ENCODE data around the gene ZNF181. TPM values are rescaled to one million over a fixed set of nuclear protein-coding genes. Genes with fewer than 3 reads are reported as not detected.
A peak's percentile ranks its signal among the peaks of the same experiment; 100 is the strongest.

Gene ZNF181
- total RNA-seq, 1 experiment from 2014 or later: 13.1 TPM

- in situ Hi-C loops (cut with HindIII; ENCODE audit: low sequenced_read_pairs): no loop called here
- DNase-seq (ENCODE audit: low spot score): no peak
These were observed 11.1 kb downstream of the ZNF181 start for GRCh38 chr19:34744896-34745690.

GRCh38 chr19:34757441-34757840, 23.4 kb downstream of the ZNF181 start:
- no peak for DNase-seq (ENCODE audit: low spot score)
- in situ Hi-C loops (cut with HindIII; ENCODE audit: low sequenced_read_pairs): no loop called here

GRCh38 chr19:34759218-34759917, 25.3 kb downstream of the ZNF181 start:
- in situ Hi-C loops (cut with HindIII; ENCODE audit: low sequenced_read_pairs): no loop called here
- DNase-seq (ENCODE audit: low spot score): no peak

- in situ Hi-C loops (cut with HindIII; ENCODE audit: low sequenced_read_pairs): no loop called here
These were observed 32.3 kb downstream of the ZNF181 start for GRCh38 chr19:34766386-34766785.

GRCh38 chr19:34767951-34768350, 33.9 kb downstream of the ZNF181 start:
- in situ Hi-C loops (cut with HindIII; ENCODE audit: low sequenced_read_pairs): no loop called here
- no peak for DNase-seq (ENCODE audit: low spot score)

More at GRCh38 chr19:34766386-34766785, 32.3 kb downstream of the ZNF181 start:
- no peak for DNase-seq (ENCODE audit: low spot score)

GRCh38 chr19:34772697-34773554, 38.9 kb downstream of the ZNF181 start, which contains the start of gene ZNF599:
Gene ZNF599 (minus strand): TSS chr19:34773215. CDS start chr19:34772841, 374 bp downstream.
- DNase-seq (ENCODE audit: low spot score): peak; percentile 95
- in situ Hi-C loops (cut with HindIII; ENCODE audit: low sequenced_read_pairs): no loop called here

GRCh38 chr19:34773555-34773864, 39.5 kb downstream of the ZNF181 start:
- in situ Hi-C loops (cut with HindIII; ENCODE audit: low sequenced_read_pairs): no loop called here
- DNase-seq (ENCODE audit: low spot score): no peak

- in situ Hi-C loops (cut with HindIII; ENCODE audit: low sequenced_read_pairs): no loop called here
- DNase-seq (ENCODE audit: low spot score): no peak
These were observed 40.8 kb downstream of the ZNF181 start for GRCh38 chr19:34774857-34775256.

GRCh38 chr19:34778342-34778741, 44.3 kb downstream of the ZNF181 start:
- DNase-seq (ENCODE audit: low spot score): no peak
- in situ Hi-C loops (cut with HindIII; ENCODE audit: low sequenced_read_pairs): no loop called here

GRCh38 chr19:34779652-34780051, 45.6 kb downstream of the ZNF181 start:
- in situ Hi-C loops (cut with HindIII; ENCODE audit: low sequenced_read_pairs): no loop called here
- no peak for DNase-seq (ENCODE audit: low spot score)

- in situ Hi-C loops (cut with HindIII; ENCODE audit: low sequenced_read_pairs): no loop called here
- no peak for DNase-seq (ENCODE audit: low spot score)
These were observed 52.2 kb downstream of the ZNF181 start for GRCh38 chr19:34786236-34786635.

GRCh38 chr19:34787059-34787824, 53.2 kb downstream of the ZNF181 start:
- in situ Hi-C loops (cut with HindIII; ENCODE audit: low sequenced_read_pairs): no loop called here
- no peak for DNase-seq (ENCODE audit: low spot score)

GRCh38 chr19:34788074-34788473, 54.0 kb downstream of the ZNF181 start:
- no peak for DNase-seq (ENCODE audit: low spot score)
- in situ Hi-C loops (cut with HindIII; ENCODE audit: low sequenced_read_pairs): no loop called here

GRCh38 chr19:34793565-34793964, 59.5 kb downstream of the ZNF181 start:
- in situ Hi-C loops (cut with HindIII; ENCODE audit: low sequenced_read_pairs): no loop called here
- DNase-seq (ENCODE audit: low spot score): no peak

GRCh38 chr19:34794066-34794960, 60.3 kb downstream of the ZNF181 start:
- in situ Hi-C loops (cut with HindIII; ENCODE audit: low sequenced_read_pairs): no loop called here
- no peak for DNase-seq (ENCODE audit: low spot score)
